GM13977 (cell line): Measurements from ENCODE around the gene PLCD3.
A peak's percentile ranks its signal among the peaks of the same experiment; 100 is the strongest.

Experiments used
- DNase-seq: peaks from one replicate; pipeline ENCODE4 v3.0.0; 2012; ENCODE audit warnings: low spot score
- in situ Hi-C: fragments of 300-500 bp; cut with MboI; formaldehyde crosslinking; loops from one replicate; pipeline ENCODE4 v1.12.0; 2022; ENCODE audit warnings: low sequenced_read_pairs, low pct_unique_long_range_greater_than_20kb, mixed read lengths, inconsistent platforms; ENCODE audit not compliant: unreplicated experiment
- TF ChIP-seq, protein P1 (sequence below): IDR thresholded peaks from 2 replicates; pipeline ENCODE4 v1.5.1; 2012; ENCODE audit warnings: mild to moderate bottlenecking, control low read depth; ENCODE audit not compliant: insufficient read depth; ENCODE audit errors: extremely low read depth, missing control alignments

The PLCD3 gene

DNA sequence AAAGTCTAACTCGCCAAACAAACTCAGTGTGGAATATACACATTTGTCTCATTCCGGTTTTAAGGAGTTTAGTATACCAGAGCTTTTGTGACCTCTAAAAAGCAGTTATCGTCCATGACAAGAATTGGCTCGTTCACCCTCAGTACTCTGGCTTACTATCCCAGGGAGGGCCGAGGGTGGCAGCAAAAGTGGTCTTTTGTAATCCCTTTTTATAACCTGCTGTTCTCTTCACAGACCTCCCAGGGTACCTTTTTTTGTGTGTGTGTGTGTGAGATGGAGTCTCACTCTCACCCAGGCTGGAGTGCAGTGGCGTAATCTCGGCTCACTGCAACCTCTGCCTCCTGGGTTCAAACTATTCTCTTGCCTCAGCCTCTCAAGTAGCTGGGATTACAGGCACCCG lies 62.3 kb downstream of the PLCD3 start:
- in situ Hi-C loops, result no loop called here
- TF ChIP-seq, protein P1, sequence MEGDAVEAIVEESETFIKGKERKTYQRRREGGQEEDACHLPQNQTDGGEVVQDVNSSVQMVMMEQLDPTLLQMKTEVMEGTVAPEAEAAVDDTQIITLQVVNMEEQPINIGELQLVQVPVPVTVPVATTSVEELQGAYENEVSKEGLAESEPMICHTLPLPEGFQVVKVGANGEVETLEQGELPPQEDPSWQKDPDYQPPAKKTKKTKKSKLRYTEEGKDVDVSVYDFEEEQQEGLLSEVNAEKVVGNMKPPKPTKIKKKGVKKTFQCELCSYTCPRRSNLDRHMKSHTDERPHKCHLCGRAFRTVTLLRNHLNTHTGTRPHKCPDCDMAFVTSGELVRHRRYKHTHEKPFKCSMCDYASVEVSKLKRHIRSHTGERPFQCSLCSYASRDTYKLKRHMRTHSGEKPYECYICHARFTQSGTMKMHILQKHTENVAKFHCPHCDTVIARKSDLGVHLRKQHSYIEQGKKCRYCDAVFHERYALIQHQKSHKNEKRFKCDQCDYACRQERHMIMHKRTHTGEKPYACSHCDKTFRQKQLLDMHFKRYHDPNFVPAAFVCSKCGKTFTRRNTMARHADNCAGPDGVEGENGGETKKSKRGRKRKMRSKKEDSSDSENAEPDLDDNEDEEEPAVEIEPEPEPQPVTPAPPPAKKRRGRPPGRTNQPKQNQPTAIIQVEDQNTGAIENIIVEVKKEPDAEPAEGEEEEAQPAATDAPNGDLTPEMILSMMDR, result no peak
- no peak for DNase-seq

- TF ChIP-seq, protein P1, result no peak
- in situ Hi-C loops, result no loop called here
Measured at GRCh38 chr17:45067637-45068036, 64.7 kb downstream of the PLCD3 start.

GRCh38 chr17:45063198-45063597 lies 69.1 kb downstream of the PLCD3 start:
- TF ChIP-seq, protein P1, result no peak
- in situ Hi-C loops, result no loop called here
- DNase-seq, result no peak

More at GRCh38 chr17:45067637-45068036, 64.7 kb downstream of the PLCD3 start:
- no peak for DNase-seq

- TF ChIP-seq, protein P1, result no peak
- DNase-seq, result no peak
- in situ Hi-C loops, result no loop called here
Measured at GRCh38 chr17:45061606-45062205, 70.6 kb downstream of the PLCD3 start.

GRCh38 chr17:45060797-45061605 lies 71.3 kb downstream of the PLCD3 start, which contains the start of gene NMT1:
NMT1 (plus strand) TSS chr17:45061317; CDS start chr17:45061330, 13 bp downstream.
- in situ Hi-C loops, result no loop called here
- DNase-seq, result peak; percentile 90
- TF ChIP-seq, protein P1, result no peak

DNA sequence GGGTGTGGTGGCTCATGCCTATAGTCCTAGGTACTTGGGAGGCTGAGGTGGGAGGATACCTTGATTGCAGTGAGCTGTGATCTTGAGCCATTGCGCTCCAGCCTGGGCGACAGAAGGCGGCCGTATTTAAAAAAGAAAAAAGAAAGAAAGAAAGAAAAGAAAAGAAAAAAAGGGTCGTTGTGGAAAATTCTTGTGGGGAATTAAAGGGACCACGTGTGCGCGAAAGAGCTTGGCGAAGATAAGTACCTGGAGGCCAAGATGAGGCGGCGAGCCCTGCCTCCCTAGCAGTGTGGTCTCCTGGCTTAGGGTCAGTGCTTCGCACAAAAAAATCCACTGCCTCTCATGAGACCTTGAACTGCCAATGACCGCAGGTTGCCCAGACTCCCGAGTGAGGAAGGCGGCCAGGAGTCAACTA lies 71.9 kb downstream of the PLCD3 start:
- in situ Hi-C loops, result no loop called here
- TF ChIP-seq, protein P1, result no peak
- DNase-seq, result no peak
